Jurkat, Clone E6-1 (cell line): ENCODE data around the gene GALNT1.

Source experiments
- DNase-seq: peaks from one replicate; pipeline ENCODE4 v3.0.0-alpha.2; 2011; ENCODE audit warnings: low read depth, low spot score
- H3K4me3 ChIP-seq: 2 replicates; pipeline ENCODE4 v1.5.1; 2011; ENCODE audit warnings: mild to moderate bottlenecking, low read length, control low read depth, moderate library complexity

The GALNT1 gene

DNA sequence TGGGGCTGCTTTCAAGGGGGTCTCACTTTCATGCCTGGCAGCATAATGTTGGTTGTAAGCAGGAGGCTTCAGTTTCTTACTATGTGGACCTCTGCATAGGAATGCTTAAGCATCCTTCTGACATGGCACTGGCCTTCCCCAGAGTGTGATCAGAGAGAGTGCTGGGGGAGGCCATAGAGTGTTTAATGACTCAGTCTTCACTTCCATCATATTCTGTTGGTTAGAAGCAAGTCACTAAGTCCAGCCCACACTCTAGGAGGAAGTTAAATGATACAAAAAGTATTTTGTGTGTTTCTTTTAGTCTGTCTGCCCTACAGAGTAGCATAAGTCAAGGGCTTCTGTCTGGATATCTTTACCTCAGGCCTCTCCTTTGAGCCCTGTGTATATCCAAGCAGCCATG lies 64.9 kb downstream of the GALNT1 start:
- no peak overlapping the region for H3K4me3 ChIP-seq
- no peak for DNase-seq

DNA sequence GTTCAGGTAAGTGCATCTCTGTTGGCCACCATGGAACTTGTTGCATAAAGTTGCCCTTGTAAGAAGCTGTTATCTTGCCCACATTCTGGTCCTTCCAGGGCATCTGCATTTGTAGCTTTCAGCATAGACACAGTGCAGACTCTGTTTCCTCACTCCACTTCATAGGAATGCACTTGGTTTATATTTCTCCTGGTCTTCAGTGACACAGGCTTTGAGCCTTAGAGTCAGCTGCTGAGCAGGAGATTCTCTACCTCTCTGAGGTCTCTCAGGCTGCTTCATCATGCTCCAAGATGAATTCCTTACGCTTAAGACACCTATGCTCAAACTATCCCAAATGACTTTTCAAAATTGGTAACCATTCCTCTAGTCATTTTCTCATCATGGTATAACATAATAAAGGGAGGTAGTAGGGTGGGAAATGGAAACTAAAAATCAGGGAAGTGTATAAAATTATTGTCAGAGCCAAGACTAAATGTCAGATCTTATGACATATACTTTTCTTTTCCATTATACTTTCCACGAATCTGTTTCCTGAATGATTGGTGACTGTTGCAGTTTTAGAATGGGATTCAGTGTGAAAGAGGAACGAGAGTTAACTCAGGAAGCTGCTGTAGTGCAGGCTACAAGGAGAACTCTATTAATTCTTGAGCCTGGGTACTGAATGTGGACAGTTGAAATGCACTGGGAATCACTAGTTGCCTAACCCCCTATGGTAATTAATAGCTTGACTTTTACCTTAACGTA lies 72.0 kb downstream of the GALNT1 start:
- H3K4me3 ChIP-seq = no peak overlapping the region
- no peak for DNase-seq

DNA sequence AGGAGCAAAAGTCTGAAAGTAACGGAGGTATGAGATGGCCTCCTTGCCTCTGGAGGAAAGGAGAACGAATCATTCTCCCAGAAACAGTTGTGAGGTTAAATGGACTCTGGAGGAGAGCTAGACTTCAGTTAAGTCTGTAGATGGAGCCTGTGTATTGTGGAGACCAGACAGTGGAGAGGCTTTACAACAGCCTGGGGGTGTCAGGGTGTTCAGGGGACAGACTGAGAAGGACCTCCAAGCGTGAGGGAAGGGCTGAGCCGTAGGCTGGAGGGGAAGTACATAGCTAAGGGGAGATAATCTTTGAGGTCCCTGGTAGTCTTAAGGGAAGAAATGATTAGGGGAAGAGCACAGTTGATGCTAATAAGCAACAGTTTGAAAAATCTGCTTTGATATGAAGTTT lies 76.6 kb downstream of the GALNT1 start:
- no peak for DNase-seq
- no peak overlapping the region for H3K4me3 ChIP-seq

DNA sequence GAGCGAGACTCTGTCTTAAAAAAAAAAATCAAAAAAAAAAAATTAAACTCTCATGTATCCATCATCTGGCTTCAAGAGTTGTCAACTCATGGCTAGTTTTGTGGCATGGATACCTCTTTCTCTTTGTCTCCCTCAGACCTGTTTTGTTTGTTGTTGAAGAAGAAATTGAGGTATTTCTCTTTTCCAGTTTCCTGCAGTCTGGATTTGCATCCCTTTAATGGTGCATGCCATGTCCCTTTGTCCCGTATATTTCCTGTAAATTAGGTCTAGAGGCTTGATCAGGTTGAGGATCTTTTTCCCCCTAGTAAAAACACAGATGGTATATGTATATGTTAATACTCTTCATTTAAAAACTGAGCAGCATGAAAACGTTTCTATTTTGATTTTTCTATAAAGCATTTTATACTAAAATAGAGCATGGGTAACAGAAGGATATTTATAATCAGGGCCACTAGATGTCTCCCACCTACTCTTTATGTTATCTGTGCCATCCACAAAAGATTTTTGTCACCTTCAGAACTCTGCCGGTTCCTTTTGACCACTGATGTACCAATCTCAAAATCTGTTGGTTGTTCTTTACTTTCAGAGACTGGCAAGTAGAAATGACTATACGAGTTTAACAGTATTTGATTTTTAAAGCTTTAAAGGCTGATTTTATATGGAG lies 80.1 kb downstream of the GALNT1 start:
- peak; percentile 12 for DNase-seq
- H3K4me3 ChIP-seq = no peak overlapping the region

DNA sequence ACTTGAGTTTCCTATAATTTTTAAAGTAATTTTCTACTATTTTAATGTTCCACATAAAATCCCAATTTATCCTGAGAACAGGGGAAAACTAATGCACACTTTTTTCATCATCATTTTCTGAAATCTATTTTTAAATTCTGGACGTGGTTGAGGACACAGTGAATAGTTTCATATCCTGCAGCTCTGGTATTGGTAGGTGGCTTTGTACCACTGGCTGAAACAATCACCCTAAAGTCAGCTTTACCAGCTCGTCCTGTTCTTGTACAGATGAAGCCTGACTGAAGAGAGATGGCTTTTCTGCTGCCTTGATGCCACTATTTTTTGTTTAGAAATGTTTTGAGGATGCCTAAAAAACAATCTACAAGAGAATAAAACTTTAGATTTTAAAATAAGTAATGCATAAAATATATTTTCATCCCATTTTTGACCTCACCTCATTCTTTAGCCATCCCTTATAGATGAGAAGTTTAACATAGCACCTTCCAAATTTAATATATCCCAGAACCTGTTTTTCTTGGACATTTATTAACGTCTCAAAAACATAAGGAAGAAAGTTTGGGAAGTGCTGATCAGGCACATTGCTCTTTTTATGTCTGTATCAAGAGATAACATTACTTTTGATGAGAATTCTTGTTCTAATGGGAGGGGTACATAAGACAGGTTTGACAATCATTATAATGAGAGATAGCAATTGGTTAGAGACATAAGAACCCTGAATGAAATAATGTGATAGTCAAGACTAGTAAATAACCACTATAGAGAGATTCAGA lies 80.9 kb downstream of the GALNT1 start:
- H3K4me3 ChIP-seq = no peak overlapping the region
- no peak for DNase-seq

DNA sequence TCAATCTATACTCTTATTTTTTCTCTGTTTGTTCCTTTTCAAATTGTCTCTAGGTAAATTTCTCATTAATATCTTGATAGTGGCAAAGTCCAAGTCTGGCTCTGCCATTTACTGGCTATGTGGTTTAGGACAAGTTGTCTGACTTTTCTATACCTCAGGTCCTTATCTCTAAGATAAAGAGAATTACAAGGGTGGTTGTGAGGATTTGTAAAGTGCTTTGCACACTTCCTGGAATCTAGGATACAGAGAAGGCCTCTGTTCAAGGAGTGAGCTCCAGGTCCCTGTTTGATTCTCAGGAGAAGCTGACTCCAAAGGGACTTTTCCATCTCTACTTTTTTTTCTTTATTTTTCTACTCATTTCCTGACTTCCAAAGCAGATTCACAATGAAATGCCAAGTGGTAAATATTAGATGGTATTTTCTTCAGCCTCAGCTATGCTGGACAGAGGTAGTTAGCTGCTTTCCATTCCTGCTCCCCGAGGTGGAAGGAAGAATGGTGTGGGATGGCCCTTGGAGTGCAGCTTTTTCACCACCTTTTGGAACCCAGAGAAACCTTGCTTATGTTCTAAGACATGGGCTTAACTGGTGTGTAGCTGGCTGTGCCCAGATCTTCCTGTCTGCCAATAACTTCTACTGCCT lies 90.5 kb downstream of the GALNT1 start:
- no peak for DNase-seq
- H3K4me3 ChIP-seq = no peak overlapping the region

DNA sequence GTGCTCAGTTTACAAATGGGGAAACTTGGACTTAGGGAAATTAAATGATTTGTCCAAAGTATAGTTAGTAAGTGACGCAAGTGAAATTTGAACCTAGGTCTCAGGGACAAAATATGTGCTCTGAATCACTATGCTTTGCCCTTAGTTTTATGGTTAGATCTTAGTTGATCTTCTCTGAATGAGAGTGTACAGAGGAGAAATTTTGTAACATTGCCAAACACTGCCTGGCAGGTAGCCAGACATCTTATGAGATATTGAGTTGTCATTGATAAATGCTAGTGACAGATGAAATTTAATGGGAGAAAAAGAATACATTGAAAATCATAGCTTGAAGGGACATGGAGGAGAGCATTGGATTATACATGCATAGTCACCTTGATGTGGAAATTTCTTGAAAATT lies 91.4 kb downstream of the GALNT1 start:
- DNase-seq = no peak
- no peak overlapping the region for H3K4me3 ChIP-seq

DNA sequence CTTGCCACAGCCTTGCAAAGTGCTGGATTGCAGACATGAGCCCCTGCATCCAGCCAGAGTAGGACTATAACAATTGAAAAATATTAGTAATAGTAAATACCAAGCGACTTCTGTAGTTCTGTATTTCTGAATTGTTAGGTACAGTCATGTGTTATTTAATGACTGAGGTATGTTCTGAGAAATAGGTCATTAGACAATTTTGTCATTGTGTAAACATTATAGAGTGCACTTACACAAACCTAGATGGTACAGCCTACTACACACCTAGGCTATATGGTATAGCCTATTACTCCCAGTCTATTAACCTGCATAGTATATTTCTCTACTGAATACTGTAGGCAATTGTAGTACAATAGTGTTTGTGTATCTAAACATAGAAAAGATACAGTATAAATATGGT lies 92.1 kb downstream of the GALNT1 start:
- DNase-seq = no peak
- no peak overlapping the region for H3K4me3 ChIP-seq

DNA sequence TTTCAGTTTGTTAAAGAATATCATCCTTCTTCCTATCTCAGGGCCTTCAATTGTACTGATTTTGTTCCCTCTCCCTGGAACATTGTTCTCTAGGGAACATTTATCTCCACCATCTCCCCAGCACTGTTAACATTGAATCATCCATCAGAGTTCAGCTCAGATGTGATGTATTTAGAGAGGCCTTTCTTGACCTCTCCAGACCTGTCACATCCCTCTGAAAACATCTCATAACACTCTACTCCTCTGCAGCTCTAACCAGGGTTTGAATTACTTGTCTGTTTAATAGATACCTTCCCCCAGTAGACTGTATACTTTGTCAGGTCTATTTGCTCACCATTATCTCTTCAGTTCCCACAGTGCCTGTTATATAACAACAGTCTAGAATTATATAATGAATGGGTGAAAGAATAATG lies 98.6 kb downstream of the GALNT1 start:
- DNase-seq = no peak
- H3K4me3 ChIP-seq = no peak overlapping the region

DNA sequence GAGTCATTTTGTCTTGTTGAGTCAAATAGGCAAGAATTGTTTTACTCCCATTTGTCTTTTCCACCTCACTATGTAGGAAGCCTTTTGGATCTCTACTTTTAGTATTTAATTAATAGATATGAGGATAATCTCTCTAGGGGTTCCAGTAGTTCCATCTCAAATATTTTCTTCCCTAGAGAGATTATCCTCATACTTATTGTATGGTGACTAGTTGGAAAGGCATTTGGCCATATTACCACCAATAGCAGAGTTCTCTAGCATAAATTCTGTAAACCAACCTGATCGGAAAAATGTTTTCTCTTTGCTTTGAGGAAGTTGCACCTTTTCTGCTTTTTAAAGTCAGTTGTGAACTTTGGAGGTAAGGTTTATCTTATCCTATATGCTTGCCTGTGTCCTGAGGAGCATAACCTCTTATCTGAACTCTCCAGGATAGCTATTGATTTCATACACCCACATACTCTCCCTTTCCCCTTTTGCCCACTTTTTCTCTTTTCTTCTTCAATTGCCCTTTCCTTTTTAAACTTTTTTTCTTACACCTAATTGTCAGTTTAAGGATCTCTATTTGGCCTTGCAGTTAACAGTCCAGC lies 100.8 kb downstream of the GALNT1 start:
- no peak overlapping the region for H3K4me3 ChIP-seq
- DNase-seq = no peak

DNA sequence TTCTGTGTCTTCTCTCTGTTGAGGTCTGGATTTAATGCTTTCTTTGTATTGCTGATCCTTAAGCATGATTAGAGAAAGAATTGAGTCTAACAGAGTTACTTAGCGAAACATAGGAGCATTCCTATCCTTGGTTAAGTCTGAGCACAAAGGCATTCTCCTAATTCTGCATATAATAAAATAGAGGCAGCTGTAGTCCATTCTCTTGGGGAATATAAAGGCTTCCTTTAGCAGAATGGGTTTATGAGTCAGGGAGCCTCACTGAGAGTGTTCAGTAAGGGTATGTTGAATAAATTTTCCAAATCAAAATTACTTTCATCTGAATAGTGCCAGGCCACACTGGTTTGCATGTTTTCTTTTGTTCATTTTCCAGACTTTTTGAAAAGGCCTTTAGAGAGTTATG lies 101.5 kb downstream of the GALNT1 start:
- DNase-seq = no peak

DNA sequence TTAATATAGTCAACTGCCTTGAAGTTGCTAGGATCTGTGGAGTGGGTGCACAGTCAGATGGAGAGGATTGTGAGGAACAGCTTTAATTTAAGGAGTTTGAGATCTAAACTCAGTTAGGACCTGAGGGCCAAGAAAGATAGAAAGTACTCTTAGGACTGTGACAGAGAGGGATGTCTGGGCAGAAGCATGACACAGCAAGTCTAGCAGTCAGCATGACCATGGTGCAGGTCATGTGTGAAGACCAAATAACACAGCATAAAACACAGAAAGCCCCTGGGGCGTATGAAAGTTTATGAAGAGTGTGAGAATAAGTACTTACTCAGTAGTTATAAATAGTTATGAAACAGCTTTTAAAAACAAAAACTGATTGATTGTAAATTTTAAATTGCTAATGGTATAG lies 107.2 kb downstream of the GALNT1 start:
- H3K4me3 ChIP-seq = no peak overlapping the region
- no peak for DNase-seq

More for the DNA sequence above, 101.5 kb downstream of the GALNT1 start:
- H3K4me3 ChIP-seq = no peak overlapping the region

DNA sequence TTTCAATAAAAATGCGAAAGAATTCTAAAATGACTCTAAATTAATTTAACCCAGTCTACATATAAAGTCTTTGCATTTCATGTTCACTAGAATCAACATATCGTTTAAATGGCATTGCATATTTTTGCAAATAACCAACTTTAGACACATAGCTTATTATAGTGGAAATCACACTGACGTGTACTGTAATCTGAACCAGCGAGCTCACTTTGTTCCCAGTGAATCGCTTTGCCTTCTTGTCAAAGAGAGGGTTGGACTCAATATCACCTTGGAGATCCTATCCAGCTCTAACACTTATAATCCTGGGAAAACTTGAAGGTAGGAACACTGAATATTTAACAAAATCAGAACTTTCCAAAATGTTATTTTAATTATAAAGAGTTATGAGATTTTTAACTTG lies 108.2 kb downstream of the GALNT1 start:
- no peak for DNase-seq
- H3K4me3 ChIP-seq = no peak overlapping the region

DNA sequence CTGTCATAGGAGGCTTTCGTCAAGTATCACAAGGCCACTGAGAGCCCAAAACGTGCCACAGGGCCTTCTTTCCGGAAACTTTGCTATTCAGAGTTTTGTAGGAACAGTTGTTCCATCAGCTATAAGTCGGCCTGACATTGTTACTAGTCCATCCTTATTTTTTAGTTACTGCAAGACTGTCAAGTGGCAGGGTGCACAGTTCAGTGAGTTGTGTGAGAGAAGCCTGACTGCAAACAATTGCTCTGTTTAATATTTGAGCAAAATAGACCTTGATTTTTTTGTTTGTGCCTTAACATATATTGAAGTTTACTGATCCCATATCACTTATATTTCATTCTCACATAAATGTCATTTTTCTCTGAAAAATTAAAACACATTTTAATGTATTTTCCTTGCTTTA lies 110.1 kb downstream of the GALNT1 start:
- H3K4me3 ChIP-seq = no peak overlapping the region
- DNase-seq = no peak

DNA sequence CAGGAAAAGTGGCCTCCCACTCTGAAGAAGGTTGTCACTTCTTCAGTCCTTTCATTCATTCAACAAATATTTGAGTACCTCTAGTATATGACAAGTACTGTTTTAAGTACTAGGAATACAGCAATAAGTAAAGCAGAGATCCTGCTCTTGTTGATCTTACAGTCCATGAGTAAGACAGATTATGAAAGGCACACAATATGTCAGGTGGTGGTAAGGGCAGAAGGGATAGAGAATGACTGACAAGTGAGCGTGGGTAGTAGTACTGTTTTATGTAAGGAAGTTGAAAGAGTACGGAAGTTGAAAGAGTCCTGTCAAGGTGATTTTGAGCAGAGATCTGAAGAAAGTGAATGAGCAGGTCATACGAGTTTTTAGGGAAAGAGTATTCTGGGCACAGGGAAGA lies 111.3 kb downstream of the GALNT1 start:
- H3K4me3 ChIP-seq = no peak overlapping the region
- DNase-seq = no peak

DNA sequence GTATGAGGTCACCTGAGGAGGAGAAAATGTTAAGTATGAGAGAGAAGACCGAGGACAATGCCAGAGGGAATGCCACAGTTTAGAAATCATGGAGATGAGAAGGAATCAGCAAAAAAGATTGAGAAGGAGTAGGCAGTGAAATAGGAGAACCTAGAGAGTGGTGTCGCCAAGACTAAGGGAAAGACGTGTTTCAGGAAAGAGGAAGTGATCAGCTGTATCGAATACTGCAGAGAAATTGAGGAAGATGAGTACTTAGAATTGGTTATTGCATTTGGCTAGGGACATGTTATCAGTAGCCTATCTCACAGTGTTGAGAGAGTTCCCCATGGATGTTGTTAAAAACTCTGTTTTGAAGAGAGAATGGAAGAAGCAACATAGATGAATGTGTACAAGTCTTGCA lies 112.3 kb downstream of the GALNT1 start:
- H3K4me3 ChIP-seq = no peak overlapping the region
- DNase-seq = no peak

DNA sequence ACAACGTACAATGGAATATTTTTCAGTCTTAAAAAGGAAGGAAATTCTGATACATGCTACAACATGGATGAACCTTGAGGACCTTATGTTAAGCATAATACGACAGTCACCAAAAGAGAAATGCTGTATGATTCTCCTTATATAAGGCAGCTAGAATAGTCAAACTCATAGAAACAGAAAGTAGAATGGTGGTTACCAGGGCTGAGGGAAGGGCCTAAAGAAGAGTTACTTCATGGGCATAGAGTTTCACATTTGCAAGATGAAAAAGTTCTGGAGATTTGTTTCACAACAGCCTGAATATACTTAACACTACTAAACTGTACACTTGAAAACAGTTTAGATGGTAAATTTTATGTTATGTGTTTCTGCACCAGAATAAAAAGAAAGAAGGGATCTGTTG lies 113.3 kb downstream of the GALNT1 start:
- H3K4me3 ChIP-seq = no peak overlapping the region
- no peak for DNase-seq

DNA sequence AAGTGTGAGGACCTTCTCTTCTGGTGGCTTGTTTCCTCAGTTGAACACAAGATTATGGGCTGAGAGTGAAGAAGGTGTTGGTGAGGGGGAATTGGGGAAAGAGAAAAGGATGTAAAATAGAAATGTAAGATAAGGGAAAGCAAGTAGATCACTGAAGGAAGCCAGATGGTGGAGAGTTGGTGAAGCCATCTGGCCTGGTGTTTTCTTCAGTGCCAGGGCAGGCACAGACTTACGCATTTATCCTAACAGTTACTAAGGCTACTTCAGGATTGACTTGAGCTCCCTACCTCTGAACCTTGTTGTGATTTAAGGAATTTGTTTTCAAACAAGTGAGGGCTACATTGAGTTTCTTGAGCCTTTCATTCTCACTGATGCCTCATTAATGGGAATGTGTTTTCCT lies 113.8 kb downstream of the GALNT1 start:
- no peak for DNase-seq

DNA sequence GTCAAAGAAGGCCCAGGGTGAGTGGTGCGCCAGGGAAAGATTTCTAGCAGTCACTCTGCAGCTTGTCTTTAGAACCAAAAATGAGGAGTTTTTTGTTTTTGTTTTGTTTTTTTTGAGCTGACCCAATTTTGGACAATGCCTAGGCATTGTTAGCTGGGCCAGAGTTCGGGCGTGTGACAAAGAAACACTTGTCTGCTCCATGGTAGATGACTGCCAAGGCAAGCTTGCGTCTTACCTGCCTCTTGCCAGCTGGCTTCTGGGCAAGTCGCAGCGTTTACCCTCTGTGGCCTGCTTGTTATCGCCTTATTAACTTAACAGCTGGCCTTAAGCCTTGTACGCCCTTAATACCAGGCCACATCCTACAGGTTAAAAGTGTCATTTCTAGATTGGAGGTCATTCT lies 114.3 kb downstream of the GALNT1 start:
- H3K4me3 ChIP-seq = no peak overlapping the region
- no peak for DNase-seq

More for the DNA sequence above, 113.8 kb downstream of the GALNT1 start:
- no peak overlapping the region for H3K4me3 ChIP-seq
